HepG2 (cell line): Measurements from ENCODE around the gene RFFL. TPM values are rescaled to one million over a fixed set of nuclear protein-coding genes. Genes with fewer than 3 reads are reported as not detected.
A peak's percentile ranks its signal among the peaks of the same experiment; 100 is the strongest.

ENCODE experiments used
- CC2D1A ChIP-seq: sonication (generic); formaldehyde crosslinking; IDR thresholded peaks from 2 replicates; pipeline ENCODE4 v1.8.1; 2023; ENCODE audit warnings: mild to moderate bottlenecking, missing genetic modification reagents
- GLI4 ChIP-seq: sonication (generic); formaldehyde crosslinking; IDR thresholded peaks from 2 replicates; pipeline ENCODE4 v1.5.1; 2020; ENCODE audit warnings: missing genetic modification reagents, mild to moderate bottlenecking, moderate library complexity, borderline replicate concordance
- HOXA3 ChIP-seq: sonication (generic); formaldehyde crosslinking; IDR thresholded peaks from 2 replicates; pipeline ENCODE4 v1.5.0; 2020; ENCODE audit warnings: missing genetic modification reagents
- LCORL ChIP-seq, 2 experiments: fragments of 450-650 bp in 1 of 2; sonication (generic) in 1 of 2; formaldehyde crosslinking in 1 of 2; IDR thresholded peaks; 2 replicates each; pipeline versions ENCODE4 v1.5.0 to v1.6.1; 2017 to 2020; ENCODE audit warnings: antibody characterized with exemption in 1 of 2, missing genetic modification reagents in 1 of 2
- MAFG ChIP-seq: sonication (generic); formaldehyde crosslinking; IDR thresholded peaks from 2 replicates; pipeline ENCODE4 v1.5.1; 2020; ENCODE audit warnings: mild to moderate bottlenecking, missing genetic modification reagents
- PHF8 ChIP-seq: sonication (generic); formaldehyde crosslinking; IDR thresholded peaks from 2 replicates; pipeline ENCODE4 v1.5.0; 2020; ENCODE audit warnings: missing genetic modification reagents
- SATB2 ChIP-seq: sonication (generic); formaldehyde crosslinking; IDR thresholded peaks from 2 replicates; pipeline ENCODE4 v1.5.0; 2020; ENCODE audit warnings: missing genetic modification reagents
- SNRNP70 ChIP-seq: fragments of 200-400 bp; formaldehyde crosslinking; IDR thresholded peaks from 2 replicates; pipeline ENCODE4 v1.6.1; 2017; ENCODE audit warnings: mild to moderate bottlenecking, low read depth, low read length, moderate library complexity
- TRIM24 ChIP-seq: sonication (generic); formaldehyde crosslinking; IDR thresholded peaks from 2 replicates; pipeline ENCODE4 v1.8.0; 2022; ENCODE audit warnings: mild to moderate bottlenecking, missing genetic modification reagents
- XBP1 ChIP-seq: sonication (generic); formaldehyde crosslinking; IDR thresholded peaks from 2 replicates; pipeline ENCODE4 v1.5.0; 2020; ENCODE audit warnings: missing genetic modification reagents
- ZNF264 ChIP-seq: sonication (generic); formaldehyde crosslinking; IDR thresholded peaks from 2 replicates; pipeline ENCODE4 v1.4.0; 2020; ENCODE audit warnings: missing genetic modification reagents
- ZNF382 ChIP-seq: sonication (generic); formaldehyde crosslinking; IDR thresholded peaks from 2 replicates; pipeline ENCODE4 v1.5.0; 2020; ENCODE audit warnings: missing genetic modification reagents, mild to moderate bottlenecking, borderline replicate concordance
- ZNF468 ChIP-seq: sonication (generic); formaldehyde crosslinking; IDR thresholded peaks from 2 replicates; pipeline ENCODE4 v1.8.0; 2022; ENCODE audit warnings: mild to moderate bottlenecking, moderate library complexity, missing genetic modification reagents
- ZNF766 ChIP-seq: sonication (generic); formaldehyde crosslinking; IDR thresholded peaks from 2 replicates; pipeline ENCODE4 v1.5.0; 2020; ENCODE audit warnings: missing genetic modification reagents, borderline replicate concordance
- ZNF782 ChIP-seq: sonication (generic); formaldehyde crosslinking; IDR thresholded peaks from 2 replicates; pipeline ENCODE4 v1.4.0; 2020; ENCODE audit warnings: missing genetic modification reagents, mild to moderate bottlenecking, borderline replicate concordance
- ZNF792 ChIP-seq: IDR thresholded peaks from 2 replicates; pipeline ENCODE4 v1.6.1; 2016
- polyA plus RNA-seq, 8 experiments: library from polyadenylated mRNA; depleted of rRNA in 3 of 8; stranded (reverse) in 7 of 8; unstranded in 1 of 8; fragments of >200 nt; fragmentation: Illumina TruSeq in 4 of 8; extraction: Trizol in 4 of 8; gene quantifications; 2 replicates each; pipeline versions ENCODE4 v1.2.1 to v1.2.3, GENCODE V29; 2011 to 2016; ENCODE audit warnings: low read depth in 4 of 8, missing spikeins in 1 of 8, mixed read lengths in 1 of 8; ENCODE audit not compliant: insufficient read depth in 1 of 8
- total RNA-seq, 5 experiments: library from RNA; depleted of rRNA; stranded (reverse); fragments of >200 nt; fragmentation: Illumina TruSeq; extraction: Trizol; gene quantifications; 2 replicates each; pipeline ENCODE4 v1.2.3, GENCODE V29; 2016; ENCODE audit warnings: low read depth in 1 of 5
- TF ChIP-seq, protein P1 (sequence below): sonication (generic); formaldehyde crosslinking; IDR thresholded peaks from 2 replicates; pipeline ENCODE4 v1.8.0; 2022; ENCODE audit warnings: low read depth, missing genetic modification reagents
- TF ChIP-seq, protein P2 (sequence below): IDR thresholded peaks from 2 replicates; pipeline ENCODE4 v1.6.1; 2012; ENCODE audit warnings: low read depth, low read length, improper control_type of control experiment
- TF ChIP-seq, protein P3 (sequence below): sonication (generic); formaldehyde crosslinking; IDR thresholded peaks from 2 replicates; pipeline ENCODE4 v1.5.0; 2020; ENCODE audit warnings: mild to moderate bottlenecking, missing genetic modification reagents
- TF ChIP-seq, protein P4 (sequence below): sonication (generic); formaldehyde crosslinking; IDR thresholded peaks from 2 replicates; pipeline ENCODE4 v1.5.0; 2020; ENCODE audit warnings: mild to moderate bottlenecking, missing genetic modification reagents, moderate library complexity
- TF ChIP-seq, protein P5 (sequence below): sonication (generic); formaldehyde crosslinking; IDR thresholded peaks from 2 replicates; pipeline ENCODE4 v1.4.0; 2020; ENCODE audit warnings: missing genetic modification reagents, mild to moderate bottlenecking, borderline replicate concordance

The RFFL gene
- total and polyA plus RNA-seq, 2 of the 13 experiments (the other 11 are each of a cell fraction or from before 2014, with no cell fraction given): 24.3 to 48.6 TPM

DNA sequence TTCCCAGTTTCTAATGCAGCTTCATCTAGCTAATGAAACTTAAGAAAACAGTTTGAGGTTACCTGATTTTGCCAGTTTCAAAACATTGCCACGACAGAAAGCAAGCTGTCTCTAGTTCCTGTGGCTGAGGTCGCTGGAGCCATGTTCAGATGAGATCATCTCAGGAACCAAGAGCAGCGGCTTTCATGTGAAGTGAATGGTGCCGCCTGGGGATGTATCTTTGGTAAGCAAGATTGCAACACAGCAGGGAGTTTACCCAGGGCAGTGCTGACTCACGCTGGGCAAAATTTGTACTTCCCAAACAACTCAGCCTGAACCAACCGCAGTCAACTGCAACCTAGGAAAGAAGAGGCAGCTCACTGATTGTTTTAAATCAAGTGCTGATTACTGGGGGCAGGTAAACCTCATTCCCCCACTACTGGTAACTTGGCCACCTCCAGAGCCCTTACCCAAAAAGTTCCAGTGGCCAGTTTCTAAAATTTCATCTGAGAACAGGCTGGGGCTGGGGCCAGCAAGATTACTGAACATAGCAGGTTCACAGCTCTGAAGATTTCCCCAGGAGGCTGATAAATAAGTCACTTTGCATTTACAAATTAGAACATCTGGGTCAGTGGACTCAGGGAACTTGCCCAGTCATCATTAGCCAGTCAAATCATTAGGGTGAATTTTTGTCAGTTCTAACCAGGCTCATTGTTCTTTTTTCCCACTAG is at the start of gene RFFL (continued):
- TF ChIP-seq, protein P1, sequence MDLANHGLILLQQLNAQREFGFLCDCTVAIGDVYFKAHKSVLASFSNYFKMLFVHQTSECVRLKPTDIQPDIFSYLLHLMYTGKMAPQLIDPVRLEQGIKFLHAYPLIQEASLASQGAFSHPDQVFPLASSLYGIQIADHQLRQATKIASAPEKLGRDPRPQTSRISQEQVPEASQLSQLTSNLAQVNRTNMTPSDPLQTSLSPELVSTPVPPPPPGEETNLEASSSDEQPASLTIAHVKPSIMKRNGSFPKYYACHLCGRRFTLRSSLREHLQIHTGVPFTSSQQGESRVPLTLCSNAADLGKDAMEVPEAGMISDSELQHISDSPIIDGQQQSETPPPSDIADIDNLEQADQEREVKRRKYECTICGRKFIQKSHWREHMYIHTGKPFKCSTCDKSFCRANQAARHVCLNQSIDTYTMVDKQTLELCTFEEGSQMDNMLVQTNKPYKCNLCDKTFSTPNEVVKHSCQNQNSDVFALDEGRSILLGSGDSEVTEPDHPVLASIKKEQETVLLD (CRISPR knock-in tag): no peak
- TF ChIP-seq ZNF766 (CRISPR knock-in tag): 0 out of 2 replicates have a peak, but pooled peaks have one; percentile 76
- peak; percentile 87 for TF ChIP-seq ZNF264 (CRISPR knock-in tag)
- TF ChIP-seq GLI4: peak; percentile 36; the same call in 1 of the 2 replicates
- TF ChIP-seq PHF8: peak; percentile 12; the same call in 1 of the 2 replicates
- peak; percentile 54; the same call in 1 of the 2 replicates for TF ChIP-seq ZNF782 (CRISPR knock-in tag)
- TF ChIP-seq, protein P2, sequence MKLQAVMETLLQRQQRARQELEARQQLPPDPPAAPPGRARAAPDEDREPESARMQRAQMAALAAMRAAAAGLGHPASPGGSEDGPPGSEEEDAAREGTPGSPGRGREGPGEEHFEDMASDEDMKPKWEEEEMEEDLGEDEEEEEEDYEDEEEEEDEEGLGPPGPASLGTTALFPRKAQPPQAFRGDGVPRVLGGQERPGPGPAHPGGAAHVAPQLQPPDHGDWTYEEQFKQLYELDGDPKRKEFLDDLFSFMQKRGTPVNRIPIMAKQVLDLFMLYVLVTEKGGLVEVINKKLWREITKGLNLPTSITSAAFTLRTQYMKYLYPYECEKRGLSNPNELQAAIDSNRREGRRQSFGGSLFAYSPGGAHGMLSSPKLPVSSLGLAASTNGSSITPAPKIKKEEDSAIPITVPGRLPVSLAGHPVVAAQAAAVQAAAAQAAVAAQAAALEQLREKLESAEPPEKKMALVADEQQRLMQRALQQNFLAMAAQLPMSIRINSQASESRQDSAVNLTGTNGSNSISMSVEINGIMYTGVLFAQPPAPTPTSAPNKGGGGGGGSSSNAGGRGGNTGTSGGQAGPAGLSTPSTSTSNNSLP: peak; percentile 79
- TF ChIP-seq TRIM24 (CRISPR knock-in tag): no peak
- peak; percentile 94 for TF ChIP-seq MAFG (CRISPR knock-in tag)
- TF ChIP-seq SNRNP70: no peak
- no peak for TF ChIP-seq SATB2 (CRISPR knock-in tag)
- TF ChIP-seq HOXA3: peak; percentile 92
- TF ChIP-seq CC2D1A (CRISPR knock-in tag): no peak
- peak; percentile 53; the same call in 1 of the 2 replicates for TF ChIP-seq ZNF792 (CRISPR knock-in tag)
- TF ChIP-seq, protein P3, sequence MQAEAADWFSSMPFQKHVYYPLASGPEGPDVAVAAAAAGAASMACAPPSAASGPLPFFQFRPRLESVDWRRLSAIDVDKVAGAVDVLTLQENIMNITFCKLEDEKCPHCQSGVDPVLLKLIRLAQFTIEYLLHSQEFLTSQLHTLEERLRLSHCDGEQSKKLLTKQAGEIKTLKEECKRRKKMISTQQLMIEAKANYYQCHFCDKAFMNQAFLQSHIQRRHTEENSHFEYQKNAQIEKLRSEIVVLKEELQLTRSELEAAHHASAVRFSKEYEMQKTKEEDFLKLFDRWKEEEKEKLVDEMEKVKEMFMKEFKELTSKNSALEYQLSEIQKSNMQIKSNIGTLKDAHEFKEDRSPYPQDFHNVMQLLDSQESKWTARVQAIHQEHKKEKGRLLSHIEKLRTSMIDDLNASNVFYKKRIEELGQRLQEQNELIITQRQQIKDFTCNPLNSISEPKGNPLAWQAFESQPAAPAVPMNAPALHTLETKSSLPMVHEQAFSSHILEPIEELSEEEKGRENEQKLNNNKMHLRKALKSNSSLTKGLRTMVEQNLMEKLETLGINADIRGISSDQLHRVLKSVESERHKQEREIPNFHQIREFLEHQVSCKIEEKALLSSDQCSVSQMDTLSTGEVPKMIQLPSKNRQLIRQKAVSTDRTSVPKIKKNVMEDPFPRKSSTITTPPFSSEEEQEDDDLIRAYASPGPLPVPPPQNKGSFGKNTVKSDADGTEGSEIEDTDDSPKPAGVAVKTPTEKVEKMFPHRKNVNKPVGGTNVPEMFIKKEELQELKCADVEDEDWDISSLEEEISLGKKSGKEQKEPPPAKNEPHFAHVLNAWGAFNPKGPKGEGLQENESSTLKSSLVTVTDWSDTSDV: no peak
- TF ChIP-seq ZNF468 (CRISPR knock-in tag): no peak
- TF ChIP-seq ZNF382: no peak
- TF ChIP-seq, protein P4, sequence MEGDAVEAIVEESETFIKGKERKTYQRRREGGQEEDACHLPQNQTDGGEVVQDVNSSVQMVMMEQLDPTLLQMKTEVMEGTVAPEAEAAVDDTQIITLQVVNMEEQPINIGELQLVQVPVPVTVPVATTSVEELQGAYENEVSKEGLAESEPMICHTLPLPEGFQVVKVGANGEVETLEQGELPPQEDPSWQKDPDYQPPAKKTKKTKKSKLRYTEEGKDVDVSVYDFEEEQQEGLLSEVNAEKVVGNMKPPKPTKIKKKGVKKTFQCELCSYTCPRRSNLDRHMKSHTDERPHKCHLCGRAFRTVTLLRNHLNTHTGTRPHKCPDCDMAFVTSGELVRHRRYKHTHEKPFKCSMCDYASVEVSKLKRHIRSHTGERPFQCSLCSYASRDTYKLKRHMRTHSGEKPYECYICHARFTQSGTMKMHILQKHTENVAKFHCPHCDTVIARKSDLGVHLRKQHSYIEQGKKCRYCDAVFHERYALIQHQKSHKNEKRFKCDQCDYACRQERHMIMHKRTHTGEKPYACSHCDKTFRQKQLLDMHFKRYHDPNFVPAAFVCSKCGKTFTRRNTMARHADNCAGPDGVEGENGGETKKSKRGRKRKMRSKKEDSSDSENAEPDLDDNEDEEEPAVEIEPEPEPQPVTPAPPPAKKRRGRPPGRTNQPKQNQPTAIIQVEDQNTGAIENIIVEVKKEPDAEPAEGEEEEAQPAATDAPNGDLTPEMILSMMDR (CRISPR knock-in tag): peak; percentile 80
- TF ChIP-seq XBP1 (CRISPR knock-in tag): peak; percentile 42; the same call in 1 of the 2 replicates
- peak; percentile 64; the same call in 1 of the 2 replicates for TF ChIP-seq LCORL (IDR thresholded peaks at IDR 0.05)
- TF ChIP-seq LCORL (CRISPR knock-in tag; IDR thresholded peaks at IDR 0.05): peak; percentile 97
- TF ChIP-seq, protein P5, sequence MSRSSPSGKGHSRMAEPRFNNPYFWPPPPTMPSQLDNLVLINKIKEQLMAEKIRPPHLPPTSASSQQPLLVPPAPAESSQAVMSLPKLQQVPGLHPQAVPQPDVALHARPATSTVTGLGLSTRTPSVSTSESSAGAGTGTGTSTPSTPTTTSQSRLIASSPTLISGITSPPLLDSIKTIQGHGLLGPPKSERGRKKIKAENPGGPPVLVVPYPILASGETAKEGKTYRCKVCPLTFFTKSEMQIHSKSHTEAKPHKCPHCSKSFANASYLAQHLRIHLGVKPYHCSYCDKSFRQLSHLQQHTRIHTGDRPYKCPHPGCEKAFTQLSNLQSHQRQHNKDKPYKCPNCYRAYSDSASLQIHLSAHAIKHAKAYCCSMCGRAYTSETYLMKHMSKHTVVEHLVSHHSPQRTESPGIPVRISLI: peak; percentile 78; the same call in 1 of the 2 replicates
